Measurements from ENCODE around the gene PBX1. TPM values are rescaled to one million over a fixed set of nuclear protein-coding genes. Genes with fewer than 3 reads are reported as not detected.
"Not testable (repeated sequence)": the region's sequence is repeated elsewhere in the genome, so short reads cannot be mapped to it uniquely, and the experiment has no call there.

The PBX1 gene
- total RNA-seq, 8 experiments from 2014 or later = 27.8 to 268 (median 147) TPM

GRCh38 chr1:164651351-164651951 lies 92.5 kb downstream of the PBX1 start:
- peak; percentile 67 to 98 (median 87) for ATAC-seq (replicated peaks in 6 of 8)
- WGBS, 10 experiments = 0 to 43% (median 13%) methylated on average over 1 to 11 of the region's 13 CpGs
- Histone ChIP-seq H3K27ac (peak overlapping the region; percentile 67 to 69), H3K4me3 (peak overlapping the region in 3 of 5 donors; percentile 2 to 18 (median 2)), H3K4me1 (replicated peaks in 1 of 2) (peaks cover 39 to 43% of the 10 kb centered on the region in 2 donors)
- in situ Hi-C loops (cut with MboI; ENCODE audit: low pct_unique_long_range_greater_than_20kb in 2 of 9, low sequenced_read_pairs in 9 of 9, unreplicated experiment in 9 of 9) = no loop called here

- in situ Hi-C loops (cut with MboI; ENCODE audit: low pct_unique_long_range_greater_than_20kb in 2 of 9, low sequenced_read_pairs in 9 of 9, unreplicated experiment in 9 of 9) = not testable (repeated sequence)
- WGBS, 10 experiments = 86 to 100% (median 97%) methylated on average over 2 to 6 of the region's 6 CpGs; no CpG with 5 or more reads in 1 of the 10 experiments
Measured at GRCh38 chr1:164652969-164653368, 94.0 kb downstream of the PBX1 start.

GRCh38 chr1:164653705-164654104 lies 94.7 kb downstream of the PBX1 start:
- in situ Hi-C loops (cut with MboI; ENCODE audit: low pct_unique_long_range_greater_than_20kb in 2 of 9, low sequenced_read_pairs in 9 of 9, unreplicated experiment in 9 of 9) = no loop called here
- WGBS, 10 experiments = 76 to 100% (median 99%) methylated on average over 1 to 3 of the region's 3 CpGs
- Histone ChIP-seq H3K4me3 (no peak overlapping the region), H3K27ac (no peak overlapping the region), H3K4me1 (replicated peaks in 1 of 2) (peaks cover 26 to 35% of the 10 kb centered on the region in 2 donors)
- no peak for ATAC-seq (replicated peaks in 6 of 8)

More at GRCh38 chr1:164652969-164653368, 94.0 kb downstream of the PBX1 start:
- H3K4me1 ChIP-seq (replicated peaks in 1 of 2) = peaks cover 32 to 34% of the 10 kb centered on the region in 2 donors
- ATAC-seq (replicated peaks in 6 of 8); H3K27ac ChIP-seq; H3K4me3 ChIP-seq: not testable (repeated sequence)

GRCh38 chr1:164654200-164654599 lies 95.2 kb downstream of the PBX1 start:
- no peak for ATAC-seq (replicated peaks in 6 of 8)
- 40 to 94% (median 61%) methylated on average over 1 to 3 of the region's 3 CpGs; no CpG with 5 or more reads in 1 of the 10 experiments for WGBS, 10 experiments
- Histone ChIP-seq H3K4me1 (replicated peaks in 1 of 2) (peaks cover 28 to 37% of the 10 kb centered on the region in 2 donors), H3K4me3 (no peak overlapping the region), H3K27ac (no peak overlapping the region)
- in situ Hi-C loops (cut with MboI; ENCODE audit: low pct_unique_long_range_greater_than_20kb in 2 of 9, low sequenced_read_pairs in 9 of 9, unreplicated experiment in 9 of 9) = no loop called here

- Histone ChIP-seq H3K27ac (no peak overlapping the region), H3K4me3 (no peak overlapping the region), H3K4me1 (replicated peaks in 1 of 2) (peaks cover 14 to 36% of the 10 kb centered on the region in 2 donors)
- WGBS, 10 experiments = 9 to 86% (median 56%) methylated on average over 1 to 3 of the region's 3 CpGs; no CpG with 5 or more reads in 2 of the 10 experiments
- ATAC-seq (replicated peaks in 6 of 8) = peak in 5 of 8 experiments; percentile 41 to 74 (median 67)
- in situ Hi-C loops (cut with MboI; ENCODE audit: low pct_unique_long_range_greater_than_20kb in 2 of 9, low sequenced_read_pairs in 9 of 9, unreplicated experiment in 9 of 9) = no loop called here
Measured at GRCh38 chr1:164658864-164659263, 99.9 kb downstream of the PBX1 start.

GRCh38 chr1:164659621-164660411 lies 100.8 kb downstream of the PBX1 start:
- no peak overlapping the region for H3K4me3 ChIP-seq
- H3K27ac ChIP-seq = no peak overlapping the region
- in situ Hi-C loops (cut with MboI; ENCODE audit: low pct_unique_long_range_greater_than_20kb in 2 of 9, low sequenced_read_pairs in 9 of 9, unreplicated experiment in 9 of 9) = no loop called here
- H3K4me1 ChIP-seq (replicated peaks in 1 of 2) = peaks cover 14 to 41% of the 10 kb centered on the region in 2 donors
- ATAC-seq (replicated peaks in 6 of 8) = peak in 1 of 8 experiments; percentile 12
- 40 to 100% (median 89%) methylated on average over 1 to 4 of the region's 4 CpGs; no CpG with 5 or more reads in 1 of the 10 experiments for WGBS, 10 experiments

- in situ Hi-C loops (cut with MboI; ENCODE audit: low pct_unique_long_range_greater_than_20kb in 2 of 9, low sequenced_read_pairs in 9 of 9, unreplicated experiment in 9 of 9) = no loop called here
- no peak overlapping the region for H3K4me3 ChIP-seq
- 80 to 100% (median 94%) methylated on average over 1 to 2 of the region's 2 CpGs; no CpG with 5 or more reads in 2 of the 10 experiments for WGBS, 10 experiments
- ATAC-seq (replicated peaks in 6 of 8) = no peak
- no peak overlapping the region for H3K27ac ChIP-seq
- peaks cover 14 to 42% of the 10 kb centered on the region in 2 donors for H3K4me1 ChIP-seq (replicated peaks in 1 of 2)
Measured at GRCh38 chr1:164660412-164660772, 101.4 kb downstream of the PBX1 start.

- in situ Hi-C loops (cut with MboI; ENCODE audit: low pct_unique_long_range_greater_than_20kb in 2 of 9, low sequenced_read_pairs in 9 of 9, unreplicated experiment in 9 of 9) = no loop called here
- ATAC-seq (replicated peaks in 6 of 8) = no peak
- Histone ChIP-seq H3K4me3 (no peak overlapping the region), H3K4me1 (replicated peaks in 1 of 2) (peaks cover 14 to 42% of the 10 kb centered on the region in 2 donors), H3K27ac (no peak overlapping the region)
Measured at GRCh38 chr1:164660775-164661174, 101.8 kb downstream of the PBX1 start.

- no peak overlapping the region for H3K27ac ChIP-seq
- WGBS, 10 experiments = 79 to 100% (median 88%) methylated on average over 2 to 5 of the region's 5 CpGs
- H3K4me3 ChIP-seq = no peak overlapping the region
- in situ Hi-C loops (cut with MboI; ENCODE audit: low pct_unique_long_range_greater_than_20kb in 2 of 9, low sequenced_read_pairs in 9 of 9, unreplicated experiment in 9 of 9) = no loop called here
- peaks cover 20 to 56% of the 10 kb centered on the region in 2 donors for H3K4me1 ChIP-seq (replicated peaks in 1 of 2)
- peak in 5 of 8 experiments; percentile 47 to 65 (median 60) for ATAC-seq (replicated peaks in 6 of 8)
Measured at GRCh38 chr1:164662462-164662861, 103.5 kb downstream of the PBX1 start.

GRCh38 chr1:164662955-164663354 lies 104.0 kb downstream of the PBX1 start:
- WGBS, 10 experiments = 71 to 100% (median 100%) methylated on average over 1 of the region's 1 CpG; no CpG with 5 or more reads in 5 of the 10 experiments

GRCh38 chr1:164664127-164664526 lies 105.1 kb downstream of the PBX1 start:
- no peak overlapping the region for H3K27ac ChIP-seq
- ATAC-seq (replicated peaks in 6 of 8) = no peak
- peaks cover 20 to 60% of the 10 kb centered on the region in 2 donors for H3K4me1 ChIP-seq (replicated peaks in 1 of 2)
- in situ Hi-C loops (cut with MboI; ENCODE audit: low pct_unique_long_range_greater_than_20kb in 2 of 9, low sequenced_read_pairs in 9 of 9, unreplicated experiment in 9 of 9) = no loop called here
- no peak overlapping the region for H3K4me3 ChIP-seq
- WGBS, 10 experiments = 86 to 100% (median 100%) methylated on average over 1 to 4 of the region's 4 CpGs; no CpG with 5 or more reads in 5 of the 10 experiments

More at GRCh38 chr1:164662955-164663354, 104.0 kb downstream of the PBX1 start:
- ATAC-seq (replicated peaks in 6 of 8) = no peak
- in situ Hi-C loops (cut with MboI; ENCODE audit: low pct_unique_long_range_greater_than_20kb in 2 of 9, low sequenced_read_pairs in 9 of 9, unreplicated experiment in 9 of 9) = no loop called here
- no peak overlapping the region for H3K4me3 ChIP-seq
- H3K27ac ChIP-seq = no peak overlapping the region
- peaks cover 23 to 61% of the 10 kb centered on the region in 2 donors for H3K4me1 ChIP-seq (replicated peaks in 1 of 2)

- 78 to 100% (median 100%) methylated on average over 1 to 2 of the region's 2 CpGs; no CpG with 5 or more reads in 1 of the 10 experiments for WGBS, 10 experiments
- Histone ChIP-seq H3K27ac (no peak overlapping the region), H3K4me3 (no peak overlapping the region), H3K4me1 (replicated peaks in 1 of 2) (peaks cover 40 to 73% of the 10 kb centered on the region in 2 donors)
- in situ Hi-C loops (cut with MboI; ENCODE audit: low pct_unique_long_range_greater_than_20kb in 2 of 9, low sequenced_read_pairs in 9 of 9, unreplicated experiment in 9 of 9) = no loop called here
- no peak for ATAC-seq (replicated peaks in 6 of 8)
Measured at GRCh38 chr1:164667001-164667400, 108.0 kb downstream of the PBX1 start.

GRCh38 chr1:164667600-164667999 lies 108.6 kb downstream of the PBX1 start:
- Histone ChIP-seq H3K4me1 (replicated peaks in 1 of 2) (peaks cover 46 to 79% of the 10 kb centered on the region in 2 donors), H3K4me3 (no peak overlapping the region), H3K27ac (peak overlapping the region in 1 of 2 donors; percentile 8)
- 20 to 100% (median 96%) methylated on average over 1 to 4 of the region's 5 CpGs; no CpG with 5 or more reads in 4 of the 10 experiments for WGBS, 10 experiments
- ATAC-seq (replicated peaks in 6 of 8) = no peak
- in situ Hi-C loops (cut with MboI; ENCODE audit: low pct_unique_long_range_greater_than_20kb in 2 of 9, low sequenced_read_pairs in 9 of 9, unreplicated experiment in 9 of 9) = no loop called here
